WTC11 (cell line): ENCODE measurements around the gene PES1. TPM values are rescaled to one million over a fixed set of nuclear protein-coding genes. Genes with fewer than 3 reads are reported as not detected.

Experiments
- ATAC-seq: fragments of 200-7000 bp; cut with Tn5 transposase; 2 replicates; pipeline ENCODE4 v1.10.0; 2021; ENCODE audit warnings: mild to moderate bottlenecking, moderate library complexity
- CTCF ChIA-PET: fragments of 300-600 bp; sonication (Branson Sonifier 250); formaldehyde crosslinking; loops from one replicate; lab custom pipeline; 2021; ENCODE audit warnings: antibody characterized with exemption; lab: Charles Lee
- POLR2A ChIA-PET: fragments of 350-600 bp; sonication (Branson Sonifier 250); formaldehyde crosslinking; loops from one replicate; lab custom pipeline; 2021; ENCODE audit warnings: antibody characterized with exemption; lab: Charles Lee
- DNase-seq: peaks from one replicate; pipeline ENCODE4 v3.0.0; 2021; ENCODE audit warnings: low spot score
- H3K27ac Mint-ChIP-seq: 2 replicates; pipeline ENCODE4 v1.8.0; 2021; ENCODE audit warnings: mixed read lengths
- H3K27me3 Mint-ChIP-seq: 2 replicates; pipeline ENCODE4 v1.8.0; 2021; ENCODE audit warnings: low read depth, mild to moderate bottlenecking, moderate library complexity, mixed read lengths
- H3K36me3 Mint-ChIP-seq: 2 replicates; pipeline ENCODE4 v1.8.0; 2021; ENCODE audit warnings: mixed read lengths
- H3K4me1 Mint-ChIP-seq: 2 replicates; pipeline ENCODE4 v1.8.0; 2022; ENCODE audit warnings: mixed read lengths
- H3K4me3 Mint-ChIP-seq: 2 replicates; pipeline ENCODE4 v1.8.0; 2021; ENCODE audit warnings: mild to moderate bottlenecking, moderate library complexity, mixed read lengths
- H3K9me3 Mint-ChIP-seq: 2 replicates; pipeline ENCODE4 v1.8.0; 2021; ENCODE audit warnings: mixed read lengths
- CREB1 ChIP-seq: sonication (generic); formaldehyde crosslinking; IDR thresholded peaks from 2 replicates; pipeline ENCODE4 v1.8.0; 2023; ENCODE audit warnings: mild to moderate bottlenecking, missing genetic modification reagents
- CREM ChIP-seq: sonication (generic); formaldehyde crosslinking; IDR thresholded peaks from 2 replicates; pipeline ENCODE4 v1.8.1; 2022; ENCODE audit warnings: mild to moderate bottlenecking, missing genetic modification reagents, moderate library complexity
- GTF2I ChIP-seq: fragments of 250-450 bp; sonication (Bioruptor Pico); conservative IDR thresholded peaks from 2 replicates; pipeline ENCODE4 v1.4.0; 2021; ENCODE audit warnings: mild to moderate bottlenecking
- NR2C2 ChIP-seq: sonication (generic); formaldehyde crosslinking; IDR thresholded peaks from 2 replicates; pipeline ENCODE4 v1.8.0; 2022; ENCODE audit warnings: mild to moderate bottlenecking, missing genetic modification reagents
- PRRX2 ChIP-seq: fragments of 250-450 bp; sonication (Bioruptor Pico); IDR thresholded peaks from 2 replicates; pipeline ENCODE4 v1.8.0; 2021; ENCODE audit warnings: mild to moderate bottlenecking
- TCF7 ChIP-seq: sonication (generic); formaldehyde crosslinking; IDR thresholded peaks from 2 replicates; pipeline ENCODE4 v1.8.0; 2022; ENCODE audit warnings: mild to moderate bottlenecking, low read depth, missing genetic modification reagents, moderate library complexity
- TEAD1 ChIP-seq: sonication (generic); formaldehyde crosslinking; IDR thresholded peaks from 2 replicates; pipeline ENCODE4 v1.8.0; 2022; ENCODE audit warnings: mild to moderate bottlenecking, missing genetic modification reagents
- TEAD4 ChIP-seq: sonication (generic); formaldehyde crosslinking; IDR thresholded peaks from 2 replicates; pipeline ENCODE4 v1.8.0; 2022; ENCODE audit warnings: mild to moderate bottlenecking, missing genetic modification reagents
- TP53 ChIP-seq: sonication (generic); formaldehyde crosslinking; IDR thresholded peaks from 2 replicates; pipeline ENCODE4 v1.8.1; 2023; ENCODE audit warnings: mild to moderate bottlenecking, missing genetic modification reagents
- ZBTB21 ChIP-seq: sonication (generic); formaldehyde crosslinking; IDR thresholded peaks from 2 replicates; pipeline ENCODE4 v1.8.1; 2023; ENCODE audit warnings: mild to moderate bottlenecking, missing genetic modification reagents, borderline replicate concordance
- ZNF138 ChIP-seq: sonication (generic); formaldehyde crosslinking; conservative IDR thresholded peaks from 2 replicates; pipeline ENCODE4 v1.8.1; 2022; ENCODE audit warnings: mild to moderate bottlenecking, moderate library complexity, missing genetic modification reagents
- ZNF232 ChIP-seq: sonication (generic); formaldehyde crosslinking; IDR thresholded peaks from 2 replicates; pipeline ENCODE4 v1.8.0; 2022; ENCODE audit warnings: mild to moderate bottlenecking, missing genetic modification reagents
- ZNF423 ChIP-seq: fragments of 250-450 bp; sonication (Bioruptor Pico); IDR thresholded peaks from 2 replicates; pipeline ENCODE4 v2.1.2; 2022; ENCODE audit warnings: mild to moderate bottlenecking, moderate library complexity
- total RNA-seq: library from RNA; stranded (reverse); gene quantifications from 3 replicates; pipeline ENCODE4 v1.2.3, GENCODE V29; 2021
- TF ChIP-seq, protein P1 (sequence below): fragments of 250-450 bp; sonication (Bioruptor Pico); IDR thresholded peaks from 2 replicates; pipeline ENCODE4 v2.1.2; 2022; ENCODE audit warnings: mild to moderate bottlenecking, moderate library complexity
- TF ChIP-seq, protein P2 (sequence below): fragments of 200-600 bp; IDR thresholded peaks from 2 replicates; pipeline ENCODE4 v1.8.0; 2022; ENCODE audit warnings: antibody characterized with exemption
- TF ChIP-seq, protein P3 (sequence below): sonication (generic); formaldehyde crosslinking; IDR thresholded peaks from 2 replicates; pipeline ENCODE4 v1.8.0; 2023; ENCODE audit warnings: mild to moderate bottlenecking, missing genetic modification reagents
- TF ChIP-seq, protein P4 (sequence below): sonication (generic); formaldehyde crosslinking; IDR thresholded peaks from 2 replicates; pipeline ENCODE4 v1.8.1; 2022; ENCODE audit warnings: missing genetic modification reagents, borderline replicate concordance

Gene PES1
- total RNA-seq, 1 experiment from 2014 or later: 128 TPM

DNA sequence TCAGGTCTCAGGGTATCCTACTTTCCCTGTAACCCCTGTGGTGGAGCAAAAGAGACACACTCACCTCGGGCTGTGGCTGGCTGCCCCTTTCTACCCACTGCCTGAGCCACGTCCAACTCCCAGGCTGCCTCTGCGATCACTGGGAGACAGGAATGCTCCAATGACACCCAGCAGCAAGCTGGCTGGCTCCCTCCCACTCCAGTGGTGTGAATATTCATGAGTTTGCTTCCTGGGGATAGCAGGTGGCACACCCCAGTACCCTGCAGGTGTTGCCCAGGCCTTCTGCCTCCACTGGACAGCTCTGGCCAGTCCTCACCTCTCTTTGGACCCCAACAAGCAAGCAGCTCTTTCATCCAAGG is 27.0 kb downstream of the PES1 start:
- no peaks in the 10 kb centered on the region for H3K36me3 Mint-ChIP-seq
- TF ChIP-seq TCF7 (CRISPR knock-in tag) (no peak), ZNF232 (CRISPR knock-in tag) (no peak)
- TF ChIP-seq, all 79 proteins: peak for 0
- Mint-ChIP-seq H3K4me1 (peaks cover 46% of the 10 kb centered on the region), H3K27ac (peak overlapping the region; percentile 76; the same call in 1 of the 2 replicates), H3K4me3 (no peak overlapping the region), H3K9me3 (no peaks in the 10 kb centered on the region), H3K27me3 (no peaks in the 10 kb centered on the region; the same call in none of the 2 replicates)
- peak; percentile 11 for ATAC-seq
- CTCF ChIA-PET: interaction anchor here (1.0 to 1.4 kb wide), 5 partner anchors 9 to 141 kb away, joined by 3 to 6 read pairs (median 4); no protein-coding TSS in a partner anchor
- peak; percentile 33 for DNase-seq
- POLR2A ChIA-PET: interaction anchor here (0.5 kb wide), 1 partner anchor 133 kb away, joined by 4 read pairs; no protein-coding TSS in a partner anchor

DNA sequence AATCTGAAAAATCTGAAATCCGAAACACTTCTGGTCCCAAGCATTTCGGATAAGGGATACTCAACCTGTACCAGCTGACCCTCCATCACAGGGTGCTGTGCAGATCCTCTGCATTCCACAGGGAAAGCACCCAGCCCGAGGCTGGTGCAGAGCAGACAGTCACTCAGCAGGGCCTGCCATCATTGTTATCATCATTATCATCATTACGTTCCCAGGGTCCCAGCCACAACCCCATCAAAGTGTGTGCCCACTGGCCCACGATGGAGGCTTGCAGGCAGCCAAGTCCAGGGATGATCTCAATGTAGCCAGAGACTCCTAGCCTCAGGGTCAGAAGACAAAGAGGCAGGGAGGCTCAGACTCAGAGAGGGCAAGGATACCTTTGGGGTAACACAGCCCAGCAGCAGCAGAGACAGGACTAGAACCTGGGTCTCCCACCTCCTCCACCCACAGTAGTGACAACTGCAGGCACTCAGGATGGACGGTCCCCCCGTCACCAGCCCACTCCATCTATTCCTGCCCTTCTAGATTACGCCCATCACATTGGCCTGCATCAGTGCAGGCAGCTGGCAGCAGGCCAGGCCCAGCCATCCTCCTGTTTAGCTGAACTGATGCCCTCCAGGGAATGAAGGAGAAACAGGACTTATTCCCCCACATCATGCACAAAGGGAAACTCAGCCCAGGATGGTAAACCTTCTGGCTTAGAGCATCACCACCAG is 27.5 kb downstream of the PES1 start:
- DNase-seq (no peak), ATAC-seq (no peak)
- no peaks in the 10 kb centered on the region for H3K9me3 Mint-ChIP-seq
- POLR2A ChIA-PET: interaction anchor here (0.5 kb wide), 1 partner anchor 132 kb away, joined by 4 read pairs; no protein-coding TSS in a partner anchor
- peaks cover 48% of the 10 kb centered on the region for H3K4me1 Mint-ChIP-seq
- H3K36me3 Mint-ChIP-seq: no peaks in the 10 kb centered on the region
- no peaks in the 10 kb centered on the region; the same call in none of the 2 replicates for H3K27me3 Mint-ChIP-seq
- no peak overlapping the region for H3K4me3 Mint-ChIP-seq
- TF ChIP-seq ZBTB21 (CRISPR knock-in tag) (0 out of 2 replicates have a peak, but pooled peaks have one; percentile 34), CREB1 (CRISPR knock-in tag) (no peak)
- TF ChIP-seq, protein P1, sequence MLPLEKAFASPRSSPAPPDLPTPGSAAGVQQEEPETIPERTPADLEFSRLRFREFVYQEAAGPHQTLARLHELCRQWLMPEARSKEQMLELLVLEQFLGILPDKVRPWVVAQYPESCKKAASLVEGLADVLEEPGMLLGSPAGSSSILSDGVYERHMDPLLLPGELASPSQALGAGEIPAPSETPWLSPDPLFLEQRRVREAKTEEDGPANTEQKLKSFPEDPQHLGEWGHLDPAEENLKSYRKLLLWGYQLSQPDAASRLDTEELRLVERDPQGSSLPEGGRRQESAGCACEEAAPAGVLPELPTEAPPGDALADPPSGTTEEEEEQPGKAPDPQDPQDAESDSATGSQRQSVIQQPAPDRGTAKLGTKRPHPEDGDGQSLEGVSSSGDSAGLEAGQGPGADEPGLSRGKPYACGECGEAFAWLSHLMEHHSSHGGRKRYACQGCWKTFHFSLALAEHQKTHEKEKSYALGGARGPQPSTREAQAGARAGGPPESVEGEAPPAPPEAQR (CRISPR knock-in tag): no peak
- TF ChIP-seq, all 79 proteins: peak for 1
- H3K27ac Mint-ChIP-seq: 0 out of 2 replicates have a peak overlapping the region, but pooled peaks have one; percentile 76
- CTCF ChIA-PET: interaction anchor here (1.0 to 1.5 kb wide), 4 partner anchors 9 to 141 kb away, joined by 3 to 6 read pairs (median 6); no protein-coding TSS in a partner anchor

DNA sequence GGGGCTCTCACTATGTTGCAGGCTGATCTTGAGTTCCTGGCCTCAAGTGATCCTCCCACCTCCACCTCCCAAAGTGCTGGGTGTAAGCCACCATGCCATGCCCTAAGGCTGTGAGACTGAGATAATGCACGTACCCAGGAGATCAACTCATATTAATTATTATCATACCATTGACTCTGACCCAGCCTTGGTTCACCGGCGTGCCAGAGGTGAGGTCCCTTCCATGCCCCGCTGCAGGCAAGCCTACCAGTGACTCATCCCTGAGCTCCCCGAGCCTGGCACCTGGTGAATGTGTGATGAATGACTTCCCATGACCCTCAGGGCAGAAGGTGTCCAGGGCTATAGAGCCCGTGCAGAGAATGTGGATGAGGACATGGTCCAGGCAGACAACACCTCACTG is 29.3 kb downstream of the PES1 start:
- DNase-seq (no peak), ATAC-seq (no peak)
- no peak overlapping the region for H3K4me3 Mint-ChIP-seq
- POLR2A ChIA-PET: no interaction called here
- H3K4me1 Mint-ChIP-seq: peaks cover 40% of the 10 kb centered on the region
- no peak overlapping the region; the same call in 1 of the 2 replicates for H3K27ac Mint-ChIP-seq
- H3K27me3 Mint-ChIP-seq: no peaks in the 10 kb centered on the region; the same call in none of the 2 replicates
- no peaks in the 10 kb centered on the region for H3K9me3 Mint-ChIP-seq
- H3K36me3 Mint-ChIP-seq: no peaks in the 10 kb centered on the region
- CTCF ChIA-PET: interaction anchor here (1.0 to 2.1 kb wide), 7 partner anchors 9 to 77 kb away, joined by 3 to 8 read pairs (median 7); partner anchors contain the start of genes GAL3ST1 and PES1
- TF ChIP-seq CREB1 (CRISPR knock-in tag) (no peak), NR2C2 (CRISPR knock-in tag) (no peak), TEAD4 (no peak), ZNF138 (CRISPR knock-in tag) (no peak), TEAD1 (CRISPR knock-in tag) (no peak), ZNF423 (CRISPR knock-in tag) (no peak), CREM (CRISPR knock-in tag) (no peak), GTF2I (CRISPR knock-in tag) (no peak), ZBTB21 (CRISPR knock-in tag) (no peak), TP53 (CRISPR knock-in tag) (no peak), PRRX2 (CRISPR knock-in tag) (no peak)
- TF ChIP-seq, protein P2, sequence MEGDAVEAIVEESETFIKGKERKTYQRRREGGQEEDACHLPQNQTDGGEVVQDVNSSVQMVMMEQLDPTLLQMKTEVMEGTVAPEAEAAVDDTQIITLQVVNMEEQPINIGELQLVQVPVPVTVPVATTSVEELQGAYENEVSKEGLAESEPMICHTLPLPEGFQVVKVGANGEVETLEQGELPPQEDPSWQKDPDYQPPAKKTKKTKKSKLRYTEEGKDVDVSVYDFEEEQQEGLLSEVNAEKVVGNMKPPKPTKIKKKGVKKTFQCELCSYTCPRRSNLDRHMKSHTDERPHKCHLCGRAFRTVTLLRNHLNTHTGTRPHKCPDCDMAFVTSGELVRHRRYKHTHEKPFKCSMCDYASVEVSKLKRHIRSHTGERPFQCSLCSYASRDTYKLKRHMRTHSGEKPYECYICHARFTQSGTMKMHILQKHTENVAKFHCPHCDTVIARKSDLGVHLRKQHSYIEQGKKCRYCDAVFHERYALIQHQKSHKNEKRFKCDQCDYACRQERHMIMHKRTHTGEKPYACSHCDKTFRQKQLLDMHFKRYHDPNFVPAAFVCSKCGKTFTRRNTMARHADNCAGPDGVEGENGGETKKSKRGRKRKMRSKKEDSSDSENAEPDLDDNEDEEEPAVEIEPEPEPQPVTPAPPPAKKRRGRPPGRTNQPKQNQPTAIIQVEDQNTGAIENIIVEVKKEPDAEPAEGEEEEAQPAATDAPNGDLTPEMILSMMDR: no peak
- TF ChIP-seq, protein P3, sequence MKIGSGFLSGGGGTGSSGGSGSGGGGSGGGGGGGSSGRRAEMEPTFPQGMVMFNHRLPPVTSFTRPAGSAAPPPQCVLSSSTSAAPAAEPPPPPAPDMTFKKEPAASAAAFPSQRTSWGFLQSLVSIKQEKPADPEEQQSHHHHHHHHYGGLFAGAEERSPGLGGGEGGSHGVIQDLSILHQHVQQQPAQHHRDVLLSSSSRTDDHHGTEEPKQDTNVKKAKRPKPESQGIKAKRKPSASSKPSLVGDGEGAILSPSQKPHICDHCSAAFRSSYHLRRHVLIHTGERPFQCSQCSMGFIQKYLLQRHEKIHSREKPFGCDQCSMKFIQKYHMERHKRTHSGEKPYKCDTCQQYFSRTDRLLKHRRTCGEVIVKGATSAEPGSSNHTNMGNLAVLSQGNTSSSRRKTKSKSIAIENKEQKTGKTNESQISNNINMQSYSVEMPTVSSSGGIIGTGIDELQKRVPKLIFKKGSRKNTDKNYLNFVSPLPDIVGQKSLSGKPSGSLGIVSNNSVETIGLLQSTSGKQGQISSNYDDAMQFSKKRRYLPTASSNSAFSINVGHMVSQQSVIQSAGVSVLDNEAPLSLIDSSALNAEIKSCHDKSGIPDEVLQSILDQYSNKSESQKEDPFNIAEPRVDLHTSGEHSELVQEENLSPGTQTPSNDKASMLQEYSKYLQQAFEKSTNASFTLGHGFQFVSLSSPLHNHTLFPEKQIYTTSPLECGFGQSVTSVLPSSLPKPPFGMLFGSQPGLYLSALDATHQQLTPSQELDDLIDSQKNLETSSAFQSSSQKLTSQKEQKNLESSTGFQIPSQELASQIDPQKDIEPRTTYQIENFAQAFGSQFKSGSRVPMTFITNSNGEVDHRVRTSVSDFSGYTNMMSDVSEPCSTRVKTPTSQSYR (CRISPR knock-in tag): no peak
- TF ChIP-seq, protein P4, sequence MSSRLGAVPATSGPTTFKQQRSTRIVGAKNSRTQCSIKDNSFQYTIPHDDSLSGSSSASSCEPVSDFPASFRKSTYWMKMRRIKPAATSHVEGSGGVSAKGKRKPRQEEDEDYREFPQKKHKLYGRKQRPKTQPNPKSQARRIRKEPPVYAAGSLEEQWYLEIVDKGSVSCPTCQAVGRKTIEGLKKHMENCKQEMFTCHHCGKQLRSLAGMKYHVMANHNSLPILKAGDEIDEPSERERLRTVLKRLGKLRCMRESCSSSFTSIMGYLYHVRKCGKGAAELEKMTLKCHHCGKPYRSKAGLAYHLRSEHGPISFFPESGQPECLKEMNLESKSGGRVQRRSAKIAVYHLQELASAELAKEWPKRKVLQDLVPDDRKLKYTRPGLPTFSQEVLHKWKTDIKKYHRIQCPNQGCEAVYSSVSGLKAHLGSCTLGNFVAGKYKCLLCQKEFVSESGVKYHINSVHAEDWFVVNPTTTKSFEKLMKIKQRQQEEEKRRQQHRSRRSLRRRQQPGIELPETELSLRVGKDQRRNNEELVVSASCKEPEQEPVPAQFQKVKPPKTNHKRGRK (CRISPR knock-in tag): no peak
